Activated naive CD8-positive, alpha-beta T cell treated with anti-CD3 and anti-CD28 coated beads, Interleukin-2, amount 10 ng/mL, durations not matched to agents 7 days and 5 days (primary cell): ENCODE measurements around the gene VSTM4. TPM values are rescaled to one million over a fixed set of nuclear protein-coding genes. Genes with fewer than 3 reads are reported as not detected.

Source experiments
- ATAC-seq: fragments of 150-1000 bp; cut with Tn5 transposase; one replicate; pipeline ENCODE4 v1.10.0; 2021; ENCODE audit warnings: low read depth, moderate library complexity
- POLR2A ChIA-PET: fragments of 350-600 bp; sonication (Branson Sonifier 250); formaldehyde crosslinking; loops from one replicate; lab custom pipeline; 2021; ENCODE audit warnings: antibody characterized with exemption; lab: Charles Lee
- DNase-seq: peaks from one replicate; pipeline ENCODE4 v3.0.0; 2021
- H3K27ac Mint-ChIP-seq: one replicate; pipeline ENCODE4 v1.8.0; 2022; ENCODE audit warnings: mild to moderate bottlenecking, mixed read lengths
- H3K27me3 Mint-ChIP-seq: one replicate; pipeline ENCODE4 v1.8.0; 2022; ENCODE audit warnings: mild to moderate bottlenecking, moderate library complexity, mixed read lengths
- H3K36me3 Mint-ChIP-seq: one replicate; pipeline ENCODE4 v1.8.0; 2021; ENCODE audit warnings: mild to moderate bottlenecking, mixed read lengths
- H3K4me1 Mint-ChIP-seq: one replicate; pipeline ENCODE4 v1.8.0; 2021; ENCODE audit warnings: mixed read lengths
- H3K4me3 Mint-ChIP-seq: one replicate; pipeline ENCODE4 v1.8.0; 2022; ENCODE audit warnings: mild to moderate bottlenecking, moderate library complexity, mixed read lengths
- H3K9me3 Mint-ChIP-seq: one replicate; pipeline ENCODE4 v1.8.0; 2021; ENCODE audit warnings: mixed read lengths
- total RNA-seq, 2 experiments: library from RNA; stranded (reverse); gene quantifications; one replicate each; pipeline ENCODE4 v1.2.3, GENCODE V29; 2021

The VSTM4 gene
- total RNA-seq, 2 experiments from 2014 or later, result not detected

DNA sequence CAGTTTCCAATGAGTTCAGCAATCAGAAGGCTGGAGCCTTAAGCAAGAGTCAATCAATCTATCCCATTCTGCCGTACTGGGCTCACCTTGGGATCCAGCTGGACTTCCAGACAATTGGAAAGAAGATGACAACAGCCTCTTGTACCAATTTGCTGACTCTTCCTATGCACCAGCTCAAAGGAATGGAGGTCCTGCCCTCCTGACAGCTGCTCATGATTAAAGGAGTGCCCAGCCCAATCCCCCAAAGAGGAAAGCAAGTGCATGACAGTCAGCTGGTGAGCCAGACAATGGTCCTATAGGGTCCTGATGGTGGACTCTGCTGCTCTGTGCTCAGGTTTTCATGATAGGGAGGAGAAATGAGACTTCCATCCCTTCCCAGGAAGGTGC, 25.1 kb downstream of the VSTM4 start:
- H3K9me3 Mint-ChIP-seq, result peaks cover 10% of the 10 kb centered on the region
- no peaks in the 10 kb centered on the region for H3K4me1 Mint-ChIP-seq
- no peak overlapping the region for H3K4me3 Mint-ChIP-seq
- no peak for ATAC-seq
- no peak for DNase-seq
- H3K27me3 Mint-ChIP-seq, result peaks cover 10% of the 10 kb centered on the region
- H3K36me3 Mint-ChIP-seq, result no peaks in the 10 kb centered on the region
- H3K27ac Mint-ChIP-seq, result no peak overlapping the region
- POLR2A ChIA-PET, result no interaction called here

DNA sequence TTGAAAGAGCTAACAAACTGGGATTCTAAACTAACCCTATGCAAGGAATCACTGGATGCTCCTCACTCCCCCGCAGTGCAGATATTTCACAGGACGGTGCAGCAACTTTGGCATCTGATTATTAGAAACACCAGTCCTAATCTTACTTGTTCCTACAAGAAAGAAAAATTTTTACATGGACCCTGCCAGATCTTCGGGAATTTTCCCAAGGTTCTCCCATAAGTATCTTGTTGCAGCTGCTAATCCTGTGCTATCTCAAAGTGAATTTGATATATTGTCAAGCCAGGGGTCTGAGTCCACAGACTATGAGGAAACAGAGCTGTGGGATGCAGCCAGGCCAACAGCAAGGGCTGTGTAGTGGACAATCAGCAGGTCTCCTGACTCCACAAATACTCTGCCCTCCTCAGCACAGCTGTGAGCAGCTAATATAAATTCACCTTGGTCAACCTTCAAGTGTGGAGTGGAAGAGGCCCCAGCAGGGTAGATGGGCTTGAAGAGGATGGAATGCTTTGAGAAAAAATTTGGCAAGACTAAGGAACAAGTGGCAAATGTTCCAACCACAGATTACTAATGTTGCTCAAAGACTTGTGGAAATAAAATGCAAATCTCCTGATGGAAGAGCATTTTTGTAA, 25.6 kb downstream of the VSTM4 start:
- Mint-ChIP-seq H3K27ac (no peak overlapping the region), H3K4me1 (no peaks in the 10 kb centered on the region), H3K4me3 (no peak overlapping the region), H3K9me3 (peaks cover 10% of the 10 kb centered on the region), H3K27me3 (peaks cover 14% of the 10 kb centered on the region), H3K36me3 (no peaks in the 10 kb centered on the region)
- ATAC-seq (no peak), DNase-seq (no peak)
- POLR2A ChIA-PET, result no interaction called here

DNA sequence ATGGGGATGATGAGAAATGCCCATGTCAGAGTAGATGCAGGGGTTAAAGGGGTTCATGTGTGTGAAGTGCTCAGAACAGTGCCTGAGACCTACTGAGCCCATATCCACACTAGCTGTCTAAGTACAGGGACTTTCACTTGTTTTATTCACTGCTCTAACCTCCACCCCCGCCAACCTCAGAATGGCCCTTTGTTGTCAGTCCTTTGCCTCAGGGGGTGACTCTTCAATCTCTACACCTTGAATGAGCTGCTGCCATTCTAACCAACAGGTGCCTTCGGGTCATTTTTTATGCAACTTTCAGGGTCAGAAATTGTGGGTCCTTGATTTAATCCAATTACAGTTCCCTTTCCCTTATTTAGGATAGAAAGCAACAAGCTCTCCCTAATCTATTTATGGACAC, 26.2 kb downstream of the VSTM4 start:
- peaks cover 17% of the 10 kb centered on the region for H3K27me3 Mint-ChIP-seq
- H3K36me3 Mint-ChIP-seq, result no peaks in the 10 kb centered on the region
- H3K4me1 Mint-ChIP-seq, result no peaks in the 10 kb centered on the region
- no peak overlapping the region for H3K27ac Mint-ChIP-seq
- POLR2A ChIA-PET, result no interaction called here
- H3K9me3 Mint-ChIP-seq, result peaks cover 10% of the 10 kb centered on the region
- ATAC-seq, result no peak
- H3K4me3 Mint-ChIP-seq, result no peak overlapping the region
- DNase-seq, result no peak

DNA sequence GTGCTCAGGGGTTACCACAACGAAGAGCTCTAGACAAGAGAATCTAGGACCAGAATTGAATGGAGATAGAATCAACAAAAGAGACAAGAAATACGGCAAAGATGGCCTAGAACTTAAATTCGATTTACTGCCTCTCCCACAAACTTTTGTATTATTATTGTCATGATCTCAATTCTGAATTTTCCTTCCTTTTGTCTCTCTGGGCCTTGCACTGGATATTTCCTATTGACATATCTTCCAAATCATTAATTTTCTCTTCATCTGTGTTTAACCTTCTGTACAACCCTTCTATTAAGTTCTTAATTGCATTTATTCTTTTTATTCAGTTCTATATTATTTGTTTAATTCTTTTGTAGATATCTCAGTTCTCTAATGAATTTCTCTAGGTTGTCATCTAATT, 28.4 kb downstream of the VSTM4 start:
- no peaks in the 10 kb centered on the region for H3K4me1 Mint-ChIP-seq
- no peaks in the 10 kb centered on the region for H3K36me3 Mint-ChIP-seq
- no peak for ATAC-seq
- peaks cover 10% of the 10 kb centered on the region for H3K9me3 Mint-ChIP-seq
- no peak overlapping the region for H3K4me3 Mint-ChIP-seq
- POLR2A ChIA-PET, result no interaction called here
- H3K27ac Mint-ChIP-seq, result no peak overlapping the region
- no peak for DNase-seq
- peaks cover 17% of the 10 kb centered on the region for H3K27me3 Mint-ChIP-seq

DNA sequence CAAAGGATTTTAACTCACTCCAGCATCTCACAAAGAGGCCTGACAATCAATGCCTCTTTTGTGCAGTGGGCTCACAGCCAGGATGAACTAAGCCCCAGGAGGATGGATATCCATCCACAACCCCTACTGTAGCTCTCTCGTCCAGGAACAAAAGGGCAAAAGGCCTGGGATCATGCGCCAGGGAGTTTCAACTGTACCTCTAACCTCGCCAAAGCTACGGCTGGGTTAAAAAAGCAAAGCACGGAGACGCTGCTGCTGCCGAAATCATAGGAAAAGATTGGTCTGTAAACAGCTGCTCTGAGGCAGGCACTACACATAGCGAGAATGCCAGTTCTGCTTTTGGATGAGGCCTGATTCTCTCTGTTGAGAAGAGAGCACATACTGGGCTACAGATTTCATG, 32.1 kb downstream of the VSTM4 start:
- H3K27ac Mint-ChIP-seq, result no peak overlapping the region
- H3K4me3 Mint-ChIP-seq, result no peak overlapping the region

DNA sequence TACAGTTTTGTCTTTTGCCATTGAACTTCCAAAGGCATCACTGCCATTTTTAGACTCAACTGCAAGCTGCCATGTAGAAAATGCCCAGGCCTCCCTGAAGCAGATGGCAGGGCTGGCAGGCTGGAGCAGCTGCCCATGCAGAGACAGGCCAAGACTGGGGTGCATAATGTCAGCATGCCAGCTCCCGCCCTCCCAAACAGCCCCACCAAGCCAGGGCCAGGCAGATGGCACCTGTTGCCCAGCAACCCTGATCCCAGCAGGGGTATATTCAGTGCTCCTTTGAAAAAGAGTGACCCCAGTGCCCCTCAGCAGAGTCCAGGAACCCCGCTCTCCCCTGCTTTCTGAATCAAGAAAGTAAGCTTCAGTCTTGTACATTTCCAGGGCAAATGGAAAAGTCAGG, 32.6 kb downstream of the VSTM4 start:
- Mint-ChIP-seq H3K4me3 (no peak overlapping the region), H3K9me3 (peaks cover 10% of the 10 kb centered on the region), H3K36me3 (no peaks in the 10 kb centered on the region), H3K4me1 (peaks cover 6% of the 10 kb centered on the region), H3K27me3 (peaks cover 18% of the 10 kb centered on the region), H3K27ac (no peak overlapping the region)
- ATAC-seq (no peak), DNase-seq (no peak)
- POLR2A ChIA-PET, result no interaction called here

More for the DNA sequence above, 32.1 kb downstream of the VSTM4 start:
- ATAC-seq (no peak), DNase-seq (no peak)
- Mint-ChIP-seq H3K36me3 (no peaks in the 10 kb centered on the region), H3K27me3 (peaks cover 16% of the 10 kb centered on the region), H3K4me1 (peaks cover 6% of the 10 kb centered on the region), H3K9me3 (peaks cover 10% of the 10 kb centered on the region)
- POLR2A ChIA-PET, result no interaction called here

DNA sequence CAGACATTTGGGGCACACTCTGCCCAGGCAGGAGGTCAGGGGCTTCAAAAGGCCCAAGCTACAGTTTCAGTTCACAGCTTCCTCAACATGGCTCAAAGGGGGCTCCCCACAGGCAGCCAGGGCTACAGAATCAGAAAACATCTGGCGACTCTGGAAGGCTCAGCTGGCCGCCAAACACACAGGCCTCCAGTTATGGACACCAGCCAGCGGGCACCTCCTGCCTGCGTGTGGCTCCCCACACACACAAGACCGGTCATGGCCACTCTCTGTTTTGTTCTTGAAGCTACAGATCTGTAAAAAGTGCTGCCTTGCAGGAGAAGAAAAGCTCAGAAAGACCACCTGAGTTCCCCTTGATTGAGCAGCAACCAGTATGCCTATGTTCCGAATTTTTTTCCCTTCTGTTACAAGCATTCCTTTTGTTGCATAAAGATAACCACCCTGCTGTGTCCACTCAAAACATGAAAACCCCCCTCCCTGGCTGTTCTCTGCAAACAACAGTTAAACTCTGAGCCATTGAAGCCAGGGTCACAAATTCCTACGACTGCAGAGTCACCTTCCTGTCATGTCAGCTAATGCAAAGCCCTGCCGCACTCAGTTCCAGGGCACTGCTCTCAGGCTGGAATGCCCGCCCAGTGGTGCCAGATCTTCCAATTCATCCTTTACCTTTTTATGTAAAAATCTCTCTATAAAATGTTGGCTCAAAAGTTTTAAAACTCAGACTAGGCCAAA, 33.6 kb downstream of the VSTM4 start:
- DNase-seq (no peak), ATAC-seq (no peak)
- H3K27ac Mint-ChIP-seq, result no peak overlapping the region
- peaks cover 4% of the 10 kb centered on the region for H3K9me3 Mint-ChIP-seq
- peaks cover 27% of the 10 kb centered on the region for H3K27me3 Mint-ChIP-seq
- H3K4me3 Mint-ChIP-seq, result no peak overlapping the region
- peaks cover 13% of the 10 kb centered on the region for H3K4me1 Mint-ChIP-seq
- POLR2A ChIA-PET, result no interaction called here
- H3K36me3 Mint-ChIP-seq, result no peaks in the 10 kb centered on the region

DNA sequence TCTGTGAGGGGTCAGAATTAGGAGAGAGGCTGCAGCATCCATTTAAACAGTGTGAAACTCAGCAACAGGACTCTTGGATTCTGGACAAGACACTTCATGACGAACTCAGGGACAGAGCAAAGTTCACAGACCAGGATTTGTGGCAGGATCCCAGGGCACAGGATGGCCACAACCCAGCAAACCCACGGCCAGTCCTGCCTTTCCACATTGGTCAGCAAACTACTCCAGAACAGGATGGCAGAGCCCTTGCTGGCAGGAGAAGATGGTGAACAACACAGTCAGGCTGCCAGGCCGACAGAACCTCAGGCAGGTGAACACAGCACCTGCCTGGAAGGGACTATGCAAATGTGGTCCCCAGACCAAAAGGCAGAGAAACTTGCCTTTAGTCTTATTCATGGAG, 34.4 kb downstream of the VSTM4 start:
- no peaks in the 10 kb centered on the region for H3K36me3 Mint-ChIP-seq
- H3K27ac Mint-ChIP-seq, result no peak overlapping the region
- POLR2A ChIA-PET, result no interaction called here
- no peak overlapping the region for H3K4me3 Mint-ChIP-seq
- DNase-seq, result no peak
- peaks cover 26% of the 10 kb centered on the region for H3K27me3 Mint-ChIP-seq
- no peaks in the 10 kb centered on the region for H3K9me3 Mint-ChIP-seq
- H3K4me1 Mint-ChIP-seq, result peaks cover 20% of the 10 kb centered on the region
- no peak for ATAC-seq

DNA sequence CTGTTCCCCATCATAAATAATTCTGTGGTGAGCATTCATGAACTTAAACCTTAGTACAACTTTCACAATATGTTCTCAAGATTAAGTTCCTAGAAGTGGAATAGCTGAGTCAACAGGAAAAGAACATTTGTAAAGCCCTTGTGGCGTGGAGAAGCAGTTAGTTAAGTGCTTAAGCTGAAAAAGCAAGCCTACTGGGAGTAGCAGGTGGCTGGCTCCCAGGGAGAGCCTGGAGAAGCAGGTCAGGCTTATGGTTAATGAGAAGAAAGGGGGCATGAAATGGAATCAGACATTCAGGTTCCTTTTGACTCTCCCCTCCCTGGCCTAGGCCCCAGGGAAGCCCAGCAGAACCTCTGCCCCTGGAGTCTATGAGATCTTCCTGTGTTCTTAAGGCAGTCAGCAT, 35.3 kb downstream of the VSTM4 start:
- peak; percentile 45 for ATAC-seq
- DNase-seq, result no peak
- Mint-ChIP-seq H3K4me1 (peaks cover 20% of the 10 kb centered on the region), H3K27me3 (peaks cover 26% of the 10 kb centered on the region), H3K36me3 (no peaks in the 10 kb centered on the region), H3K4me3 (no peak overlapping the region), H3K27ac (no peak overlapping the region), H3K9me3 (no peaks in the 10 kb centered on the region)
- POLR2A ChIA-PET, result no interaction called here

DNA sequence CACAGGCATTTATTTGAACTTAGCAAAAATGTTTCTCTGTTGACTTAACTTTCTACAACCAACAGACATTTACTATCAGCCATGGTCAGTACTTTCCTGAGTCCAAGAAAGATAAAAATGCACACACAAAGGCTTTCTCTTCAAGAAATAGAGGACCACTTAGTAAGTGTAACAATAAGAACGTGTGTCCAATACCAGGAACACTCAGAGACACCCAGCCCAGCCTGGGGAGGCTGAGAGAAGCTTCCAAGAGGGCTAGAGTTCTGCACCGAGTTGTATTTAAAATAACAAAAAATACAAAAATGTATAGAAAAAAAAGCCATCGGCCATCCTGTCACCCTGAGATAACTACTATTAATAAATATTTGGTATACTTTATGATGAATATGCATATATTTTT, 35.8 kb downstream of the VSTM4 start:
- POLR2A ChIA-PET, result no interaction called here
- no peaks in the 10 kb centered on the region for H3K36me3 Mint-ChIP-seq
- peaks cover 20% of the 10 kb centered on the region for H3K4me1 Mint-ChIP-seq

DNA sequence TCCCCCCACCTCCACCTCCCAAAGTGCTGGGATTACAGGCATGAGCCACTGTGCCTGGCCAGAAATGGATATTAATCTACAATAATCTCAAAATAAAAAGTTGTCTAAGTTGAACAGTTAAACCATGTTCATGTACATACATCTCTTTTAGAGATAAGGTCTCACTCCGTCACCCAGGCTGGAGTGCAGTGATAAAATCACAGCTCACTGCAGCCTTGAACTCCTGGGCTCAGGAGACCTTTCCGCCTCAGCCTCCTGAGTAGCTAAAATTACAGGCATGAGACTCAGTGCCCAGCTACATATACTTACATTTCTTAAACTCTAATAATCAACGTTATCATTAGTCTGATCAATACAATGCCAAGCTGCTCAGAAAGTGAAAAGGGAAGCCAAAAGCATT, 36.2 kb downstream of the VSTM4 start:
- no peak overlapping the region for H3K27ac Mint-ChIP-seq
- no peak overlapping the region for H3K4me3 Mint-ChIP-seq
- H3K4me1 Mint-ChIP-seq, result peaks cover 20% of the 10 kb centered on the region
- no peaks in the 10 kb centered on the region for H3K9me3 Mint-ChIP-seq
- POLR2A ChIA-PET, result no interaction called here
- H3K36me3 Mint-ChIP-seq, result no peaks in the 10 kb centered on the region
- DNase-seq (no peak), ATAC-seq (no peak)
- H3K27me3 Mint-ChIP-seq, result peaks cover 18% of the 10 kb centered on the region

More for the DNA sequence above, 35.8 kb downstream of the VSTM4 start:
- ATAC-seq (no peak), DNase-seq (no peak)
- H3K9me3 Mint-ChIP-seq, result no peaks in the 10 kb centered on the region
- H3K27me3 Mint-ChIP-seq, result peaks cover 21% of the 10 kb centered on the region
- no peak overlapping the region for H3K27ac Mint-ChIP-seq
- H3K4me3 Mint-ChIP-seq, result no peak overlapping the region

DNA sequence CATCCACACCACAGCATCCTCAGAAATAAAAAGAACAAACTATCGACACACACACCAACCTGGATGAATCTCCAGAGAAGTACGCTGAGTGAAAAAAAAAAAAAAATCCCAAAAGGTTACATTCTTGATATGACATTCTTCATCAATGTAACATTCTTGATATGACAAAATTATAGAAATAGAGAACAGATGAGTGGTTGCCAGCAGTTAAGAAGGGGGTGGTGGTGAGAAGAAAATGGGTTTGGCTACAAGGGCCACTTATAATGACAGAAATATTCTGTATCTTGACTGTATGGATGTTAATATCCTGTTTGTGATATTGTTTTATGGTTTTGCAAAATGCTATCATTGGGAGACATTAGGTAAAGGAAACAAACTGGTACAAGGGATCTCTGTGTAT, 36.9 kb downstream of the VSTM4 start:
- H3K27ac Mint-ChIP-seq, result no peak overlapping the region
- POLR2A ChIA-PET, result no interaction called here
- peaks cover 18% of the 10 kb centered on the region for H3K27me3 Mint-ChIP-seq
- DNase-seq (no peak), ATAC-seq (no peak)
- no peaks in the 10 kb centered on the region for H3K36me3 Mint-ChIP-seq
- H3K4me3 Mint-ChIP-seq, result no peak overlapping the region
- peaks cover 20% of the 10 kb centered on the region for H3K4me1 Mint-ChIP-seq
- H3K9me3 Mint-ChIP-seq, result no peaks in the 10 kb centered on the region

DNA sequence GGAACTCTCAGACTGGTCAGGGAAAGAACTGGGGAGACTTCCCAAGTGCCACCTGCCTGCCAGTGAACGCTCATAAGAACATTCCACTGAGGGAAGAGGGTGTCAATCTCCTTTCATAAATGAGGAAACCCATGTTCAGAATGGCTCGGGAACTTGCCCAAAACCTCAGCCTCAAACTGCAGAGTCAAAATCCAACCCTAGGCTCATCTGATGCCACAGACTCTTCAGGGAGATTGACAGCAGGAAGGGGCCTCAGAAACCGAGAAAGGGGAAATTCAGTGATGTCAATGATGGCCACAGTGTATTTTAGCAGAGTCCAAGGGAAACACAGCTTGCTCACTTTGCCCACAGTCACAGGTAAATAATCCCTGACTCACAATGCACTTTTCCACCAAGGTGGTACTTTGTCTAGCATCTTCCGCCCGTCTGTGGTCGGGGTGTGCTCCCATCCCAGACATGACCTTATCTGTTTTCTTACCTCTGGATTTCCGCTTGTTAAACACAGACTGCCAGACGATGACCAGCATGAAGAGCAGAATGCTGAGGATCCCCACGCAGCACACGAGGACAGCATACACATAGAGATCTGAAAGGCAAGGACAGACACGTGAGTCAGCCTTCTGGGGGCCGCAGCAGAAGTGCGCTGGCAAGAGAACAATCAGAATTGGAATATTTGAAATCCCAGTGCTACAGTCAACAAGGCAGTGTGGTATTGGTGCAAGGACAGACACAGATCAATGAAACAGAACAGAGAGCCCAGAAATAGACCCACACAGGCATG, 38.4 kb downstream of the VSTM4 start:
- Mint-ChIP-seq H3K9me3 (no peaks in the 10 kb centered on the region), H3K4me3 (no peak overlapping the region), H3K27me3 (peaks cover 18% of the 10 kb centered on the region), H3K4me1 (peaks cover 25% of the 10 kb centered on the region), H3K36me3 (no peaks in the 10 kb centered on the region), H3K27ac (no peak overlapping the region)
- POLR2A ChIA-PET, result no interaction called here
- ATAC-seq (peak; percentile 26), DNase-seq (no peak)

DNA sequence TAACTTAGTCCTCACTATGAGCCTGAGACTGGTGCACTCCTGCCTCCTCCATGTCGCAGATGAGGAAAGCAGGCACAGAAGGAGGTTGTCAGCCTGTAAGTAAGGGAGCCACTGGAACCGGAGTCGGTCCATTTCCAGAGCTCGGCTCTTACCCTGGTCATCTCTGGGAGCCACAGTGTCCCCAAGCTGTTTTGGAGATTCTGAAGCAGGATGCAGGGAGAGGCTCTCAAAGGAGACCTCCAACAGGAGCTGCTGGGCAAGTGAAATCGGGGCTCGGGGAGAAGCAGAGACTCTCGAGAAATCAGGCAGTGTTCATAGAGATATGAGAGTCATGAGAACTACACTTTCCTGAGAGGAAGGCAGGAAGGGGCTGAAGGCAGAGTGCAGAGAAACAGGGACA, 39.0 kb downstream of the VSTM4 start:
- Mint-ChIP-seq H3K4me1 (peaks cover 25% of the 10 kb centered on the region), H3K4me3 (no peak overlapping the region)

More for the DNA sequence above, 39.0 kb downstream of the VSTM4 start:
- no peaks in the 10 kb centered on the region for H3K9me3 Mint-ChIP-seq
- no peak for ATAC-seq
- no peaks in the 10 kb centered on the region for H3K36me3 Mint-ChIP-seq
- peaks cover 18% of the 10 kb centered on the region for H3K27me3 Mint-ChIP-seq
- POLR2A ChIA-PET, result no interaction called here
- DNase-seq, result no peak
- no peak overlapping the region for H3K27ac Mint-ChIP-seq
